Neural crest cell (in vitro differentiated cells): ENCODE measurements around the gene TRABD. TPM values are rescaled to one million over a fixed set of nuclear protein-coding genes. Genes with fewer than 3 reads are reported as not detected.
A peak's percentile ranks its signal among the peaks of the same experiment; 100 is the strongest.

Experiments used
- DNase-seq: peaks from one replicate; pipeline ENCODE4 v3.0.0; 2021; ENCODE audit warnings: low read depth, mixed read lengths, low spot score
- H3K27ac Mint-ChIP-seq: one replicate; pipeline ENCODE4 v1.8.0; 2021; ENCODE audit warnings: mild to moderate bottlenecking, mixed read lengths; ENCODE audit not compliant: unreplicated experiment
- H3K27me3 Mint-ChIP-seq: 2 replicates; pipeline ENCODE4 v1.8.0; 2021; ENCODE audit warnings: low read depth, mild to moderate bottlenecking, mixed read lengths
- H3K36me3 Mint-ChIP-seq: 2 replicates; pipeline ENCODE4 v1.8.0; 2021; ENCODE audit warnings: low read depth, mild to moderate bottlenecking, mixed read lengths
- H3K4me1 Mint-ChIP-seq: 2 replicates; pipeline ENCODE4 v1.8.0; 2021; ENCODE audit warnings: mixed read lengths
- H3K4me3 Mint-ChIP-seq: one replicate; pipeline ENCODE4 v1.8.0; 2021; ENCODE audit warnings: mild to moderate bottlenecking, mixed read lengths
- H3K9me3 Mint-ChIP-seq: 2 replicates; pipeline ENCODE4 v1.8.0; 2021; ENCODE audit warnings: mixed read lengths
- CTCF ChIP-seq: fragments of 200-600 bp; sonication (generic); conservative IDR thresholded peaks from 2 replicates; pipeline ENCODE4 v1.5.0; 2021; ENCODE audit warnings: antibody characterized with exemption, mild to moderate bottlenecking
- total RNA-seq: library from RNA; stranded (reverse); gene quantifications from 2 replicates; pipeline ENCODE4 v1.2.1, GENCODE V29; 2021

TRABD gene
- total RNA-seq, 1 donor from 2014 or later, result 45.7 TPM

DNA sequence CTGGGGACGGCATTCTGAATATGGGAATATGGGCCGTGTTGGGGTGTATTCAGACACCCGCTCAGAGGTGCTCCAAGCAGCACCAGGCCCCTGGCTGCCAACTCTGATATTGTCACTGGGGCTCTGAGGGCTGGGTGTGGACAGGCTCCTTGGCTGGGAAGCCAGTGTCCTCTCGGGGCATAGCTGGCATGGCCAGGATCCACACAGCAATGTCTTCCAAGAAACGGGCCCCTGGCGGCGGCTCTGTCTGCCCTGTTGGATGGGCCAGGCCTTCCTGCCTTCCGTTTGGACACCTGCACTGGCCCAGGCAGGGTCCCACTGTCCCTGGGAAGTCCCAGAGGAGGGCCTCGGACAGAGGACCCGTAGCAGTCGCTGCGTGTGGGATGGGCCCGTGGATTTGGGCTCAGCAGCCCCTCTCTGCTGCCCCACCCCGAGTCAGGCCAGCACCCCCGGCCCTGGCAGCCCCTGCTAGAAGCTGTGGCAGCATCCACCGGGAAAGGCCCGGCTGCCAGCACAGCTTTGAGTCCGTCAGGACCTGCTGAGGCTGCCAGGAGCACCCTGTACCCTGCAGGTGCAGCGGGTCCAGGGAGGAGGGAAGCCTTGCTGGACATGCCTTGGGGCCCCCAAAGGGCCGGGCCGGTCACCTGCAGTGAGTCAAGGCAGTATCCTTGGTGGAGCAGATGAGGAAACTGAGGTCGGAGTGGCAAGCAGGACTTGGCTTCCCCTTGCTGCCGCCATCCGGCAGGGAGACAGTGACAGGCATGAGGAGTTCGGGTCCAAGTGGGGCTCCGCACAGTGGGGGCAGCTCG, 11.1 kb upstream of the TRABD start:
- no peak for TF ChIP-seq CTCF
- H3K36me3 Mint-ChIP-seq, result no peaks in the 10 kb centered on the region
- H3K27me3 Mint-ChIP-seq, result peaks cover 18% of the 10 kb centered on the region
- peaks cover under 1% of the 10 kb centered on the region for H3K4me1 Mint-ChIP-seq
- DNase-seq, result no peak
- H3K9me3 Mint-ChIP-seq, result no peaks in the 10 kb centered on the region
- no peak overlapping the region for H3K27ac Mint-ChIP-seq
- H3K4me3 Mint-ChIP-seq, result peak overlapping the region; percentile 70

- Mint-ChIP-seq H3K9me3 (no peaks in the 10 kb centered on the region), H3K27ac (no peak overlapping the region), H3K4me1 (peaks cover 4% of the 10 kb centered on the region), H3K4me3 (no peak overlapping the region), H3K36me3 (no peaks in the 10 kb centered on the region), H3K27me3 (peaks cover 18% of the 10 kb centered on the region)
- DNase-seq, result no peak
- TF ChIP-seq CTCF, result no peak
These were observed 10.6 kb upstream of the TRABD start for GRCh38 chr22:50175191-50175461.

- DNase-seq, result no peak
- H3K9me3 Mint-ChIP-seq, result no peaks in the 10 kb centered on the region
- H3K36me3 Mint-ChIP-seq, result no peaks in the 10 kb centered on the region
- H3K27ac Mint-ChIP-seq, result no peak overlapping the region
- H3K4me3 Mint-ChIP-seq, result peak overlapping the region; percentile 27
- no peak for TF ChIP-seq CTCF
- peaks cover 4% of the 10 kb centered on the region for H3K4me1 Mint-ChIP-seq
- H3K27me3 Mint-ChIP-seq, result peaks cover 14% of the 10 kb centered on the region
These were observed 9.5 kb upstream of the TRABD start for GRCh38 chr22:50175921-50176849.

DNA sequence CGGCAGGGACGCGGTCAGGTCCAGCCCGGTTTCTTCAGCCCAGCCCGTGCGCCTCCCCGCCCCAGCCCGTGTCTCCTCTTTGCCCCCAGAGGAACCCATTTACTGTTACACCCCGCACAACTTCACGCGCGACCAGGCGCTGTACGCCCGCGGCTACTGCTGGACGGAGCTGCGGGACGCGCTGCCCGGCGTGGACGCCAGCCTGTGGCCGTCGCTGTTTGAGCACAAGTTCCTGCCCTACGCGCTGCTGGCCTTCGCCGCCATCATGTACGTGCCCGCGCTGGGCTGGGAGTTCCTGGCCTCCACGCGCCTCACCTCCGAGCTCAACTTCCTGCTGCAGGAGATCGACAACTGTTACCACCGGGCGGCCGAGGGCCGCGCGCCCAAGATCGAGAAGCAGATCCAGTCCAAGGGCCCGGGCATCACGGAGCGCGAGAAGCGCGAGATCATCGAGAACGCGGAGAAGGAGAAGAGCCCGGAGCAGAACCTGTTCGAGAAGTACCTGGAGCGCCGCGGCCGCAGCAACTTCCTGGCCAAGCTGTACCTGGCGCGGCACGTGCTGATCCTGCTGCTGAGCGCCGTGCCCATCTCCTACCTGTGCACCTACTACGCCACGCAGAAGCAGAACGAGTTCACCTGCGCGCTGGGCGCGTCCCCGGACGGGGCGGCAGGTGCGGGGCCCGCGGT, 8.7 kb upstream of the TRABD start:
- no peak for DNase-seq
- Mint-ChIP-seq H3K36me3 (no peaks in the 10 kb centered on the region), H3K4me1 (peaks cover 4% of the 10 kb centered on the region), H3K27me3 (peaks cover 7% of the 10 kb centered on the region), H3K4me3 (no peak overlapping the region), H3K27ac (no peak overlapping the region), H3K9me3 (no peaks in the 10 kb centered on the region)
- no peak for TF ChIP-seq CTCF
